Bronchial epithelial cell (primary cell): ENCODE data around the gene CADPS2. TPM values are rescaled to one million over a fixed set of nuclear protein-coding genes. Genes with fewer than 3 reads are reported as not detected.
A peak's percentile ranks its signal among the peaks of the same experiment; 100 is the strongest.
"Not testable (repeated sequence)": the region's sequence is repeated elsewhere in the genome, so short reads cannot be mapped to it uniquely, and the experiment has no call there.

ENCODE experiments used
- DNase-seq: peaks from one replicate; pipeline ENCODE4 v3.0.0-alpha.2; 2010; ENCODE audit warnings: low read depth
- FAIRE-seq: peaks from 2 replicates; lab custom pipeline; 2011; peaks lifted over from hg19 to GRCh38; lab: Jason Lieb, UNC
- H3K27me3 ChIP-seq: 2 replicates; pipeline ENCODE4 v1.5.1; 2011; ENCODE audit warnings: low read length; ENCODE audit not compliant: control insufficient read depth, insufficient read depth
- H3K36me3 ChIP-seq: 2 replicates; pipeline ENCODE4 v1.5.1; 2011; ENCODE audit warnings: low read length; ENCODE audit not compliant: control insufficient read depth, insufficient read depth
- H3K4me3 ChIP-seq: 2 replicates; pipeline ENCODE4 v1.5.1; 2011; ENCODE audit warnings: mild to moderate bottlenecking, low read depth, low read length, control low read depth
- CTCF ChIP-seq: IDR thresholded peaks from 2 replicates; pipeline ENCODE4 v1.5.1; 2011; ENCODE audit warnings: mild to moderate bottlenecking, moderate library complexity, low read length, control low read depth, inconsistent platforms; ENCODE audit not compliant: insufficient read depth, severe bottlenecking
- total RNA-seq: library from RNA; depleted of rRNA; stranded (reverse); fragments of >200 nt; gene quantifications from 2 replicates; pipeline ENCODE4 v1.2.1, GENCODE V29; 2014

CADPS2 gene
- total RNA-seq, 1 donor from 2014 or later, result 4.2 TPM

GRCh38 chr7:122688400-122688998 lies 197.8 kb downstream of the CADPS2 start:
- no peak for TF ChIP-seq CTCF
- FAIRE-seq (no peak), DNase-seq (no peak)
- Histone ChIP-seq H3K36me3 (no peaks in the 10 kb centered on the region), H3K4me3 (no peak overlapping the region), H3K27me3 (no peaks in the 10 kb centered on the region)

DNA sequence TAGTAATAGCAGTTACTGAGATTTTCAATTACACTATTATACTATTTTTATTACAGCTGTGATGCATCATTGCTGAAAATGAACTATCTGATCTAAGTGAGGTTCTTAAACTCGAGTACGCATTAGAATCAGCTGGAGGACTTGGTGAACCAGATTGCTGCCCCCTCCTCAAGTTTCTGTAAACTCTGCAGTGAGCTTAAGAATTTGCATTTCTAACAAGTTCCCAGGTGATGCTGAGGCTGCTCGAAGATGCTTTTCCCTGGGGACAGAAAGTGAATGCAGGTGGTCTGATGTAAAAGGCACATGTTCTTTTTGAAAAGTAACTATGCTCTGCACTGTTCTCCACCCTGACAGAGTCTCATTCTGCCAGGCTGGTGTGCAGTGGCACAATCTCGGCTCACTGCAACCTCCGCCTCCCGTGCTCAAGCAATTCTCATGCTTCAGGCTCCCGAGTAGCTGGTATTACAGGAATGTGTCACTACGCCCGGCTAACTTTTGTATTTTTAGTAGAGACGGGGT lies 199.8 kb downstream of the CADPS2 start:
- no peak for FAIRE-seq
- no peak for TF ChIP-seq CTCF

GRCh38 chr7:122684504-122684903 lies 201.8 kb downstream of the CADPS2 start:
- no peak for TF ChIP-seq CTCF
- DNase-seq (no peak), FAIRE-seq (no peak)
- Histone ChIP-seq H3K36me3 (no peaks in the 10 kb centered on the region), H3K4me3 (no peak overlapping the region), H3K27me3 (no peaks in the 10 kb centered on the region)

More for the DNA sequence above, 199.8 kb downstream of the CADPS2 start:
- H3K4me3 ChIP-seq, result no peak overlapping the region
- DNase-seq, result no peak
- H3K36me3 ChIP-seq, result no peaks in the 10 kb centered on the region
- H3K27me3 ChIP-seq, result no peaks in the 10 kb centered on the region

- FAIRE-seq, result no peak
- no peak overlapping the region for H3K4me3 ChIP-seq
- TF ChIP-seq CTCF, result no peak
Measured at GRCh38 chr7:122682815-122683550, 203.3 kb downstream of the CADPS2 start.

DNA sequence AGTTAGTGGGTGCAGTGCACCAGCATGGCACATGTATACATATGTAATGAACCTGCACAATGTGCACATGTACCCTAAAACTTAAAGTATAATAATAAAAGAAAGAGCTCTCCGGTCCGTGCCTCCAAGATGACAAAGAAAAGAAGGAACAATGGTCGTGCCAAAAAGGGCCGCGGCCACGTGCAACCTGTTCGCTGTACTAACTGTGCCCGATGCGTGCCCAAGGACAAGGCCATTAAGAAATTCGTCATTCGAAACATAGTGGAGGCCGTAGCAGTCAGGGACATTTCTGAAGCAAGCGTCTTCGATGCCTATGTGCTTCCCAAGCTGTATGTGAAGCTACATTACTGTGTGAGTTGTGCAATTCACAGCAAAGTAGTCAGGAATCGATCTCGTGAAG lies 205.1 kb downstream of the CADPS2 start:
- not testable (repeated sequence) for H3K27me3 ChIP-seq, DNase-seq, H3K36me3 ChIP-seq, FAIRE-seq, H3K4me3 ChIP-seq

More at GRCh38 chr7:122682815-122683550, 203.3 kb downstream of the CADPS2 start:
- Histone ChIP-seq H3K27me3 (no peaks in the 10 kb centered on the region), H3K36me3 (no peaks in the 10 kb centered on the region)
- no peak for DNase-seq

DNA sequence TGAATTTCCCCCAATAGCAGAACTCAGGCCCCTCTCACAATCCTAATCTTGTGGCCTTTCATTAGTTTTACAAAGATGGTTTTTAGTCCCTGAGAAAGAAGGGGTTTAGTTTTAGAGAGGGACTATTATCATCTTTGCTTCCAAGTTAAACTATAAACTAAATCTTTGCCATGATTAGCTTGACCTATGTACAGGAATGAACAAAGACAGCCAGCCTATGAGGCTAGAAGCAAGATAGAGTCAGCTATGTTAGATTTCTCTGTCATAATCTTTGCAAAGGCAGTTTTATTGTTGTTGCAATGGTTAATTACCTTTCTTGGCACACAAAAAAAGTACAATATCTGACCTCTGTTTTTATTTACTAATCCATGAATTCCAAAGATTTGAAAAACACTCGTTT lies 206.4 kb downstream of the CADPS2 start:
- Histone ChIP-seq H3K4me3 (no peak overlapping the region), H3K36me3 (no peaks in the 10 kb centered on the region), H3K27me3 (no peaks in the 10 kb centered on the region)
- FAIRE-seq (no peak), DNase-seq (no peak)
- no peak for TF ChIP-seq CTCF

DNA sequence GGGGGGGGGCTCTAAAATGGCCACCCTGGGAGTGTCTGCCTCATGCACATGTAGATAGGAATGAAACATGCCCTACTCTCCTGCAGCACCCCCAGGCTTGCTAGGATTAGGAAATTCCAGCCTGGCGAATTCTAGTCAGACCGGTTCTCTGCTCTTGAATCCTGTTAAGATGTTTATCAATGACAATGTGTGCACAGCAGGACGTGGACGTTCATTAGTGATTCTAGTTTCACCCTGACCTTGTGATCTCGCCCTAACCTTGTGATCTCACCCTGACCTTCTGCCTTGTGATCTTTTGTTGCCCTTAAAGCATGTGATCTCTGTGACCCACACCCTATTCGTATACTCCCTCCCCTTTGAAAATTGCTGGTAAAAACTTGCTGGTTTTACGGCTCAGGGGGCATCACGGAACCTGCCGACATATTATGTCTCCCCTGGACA lies 207.0 kb downstream of the CADPS2 start:
- not testable (repeated sequence) for FAIRE-seq
- peak; percentile 71 for DNase-seq

More for the DNA sequence above, 207.0 kb downstream of the CADPS2 start:
- not testable (repeated sequence) for H3K36me3 ChIP-seq, H3K27me3 ChIP-seq, H3K4me3 ChIP-seq
